CD4-positive, CD25-positive, alpha-beta regulatory T cell (primary cell): ENCODE data around the gene MTO1. TPM values are rescaled to one million over a fixed set of nuclear protein-coding genes. Genes with fewer than 3 reads are reported as not detected.
A peak's percentile ranks its signal among the peaks of the same experiment; 100 is the strongest.

Experiments used
- ATAC-seq, 2 donors: fragments of 150-1000 bp; cut with Tn5 transposase; one replicate each; pipeline ENCODE4 v1.10.0; 2021; ENCODE audit warnings: low read depth in 2 of 2, moderate number of reproducible peaks in 2 of 2, moderate library complexity in 1 of 2
- DNase-seq, 3 donors: peaks; one replicate each; pipeline versions ENCODE4 v3.0.0 to v3.0.0-alpha.2; 2012 to 2022; ENCODE audit warnings: mixed read lengths in 1 of 3
- H3K27ac ChIP-seq: one replicate; pipeline ENCODE4 v1.7.0; 2013; ENCODE audit warnings: mild to moderate bottlenecking, low read length; ENCODE audit not compliant: insufficient read depth, poor library complexity, severe bottlenecking
- H3K27me3 ChIP-seq: one replicate; pipeline ENCODE4 v1.7.0; 2013; ENCODE audit warnings: low read length; ENCODE audit not compliant: control insufficient read depth, insufficient read depth
- H3K36me3 ChIP-seq: one replicate; pipeline ENCODE4 v1.7.0; 2013; ENCODE audit warnings: mild to moderate bottlenecking, low read length, moderate library complexity; ENCODE audit not compliant: control insufficient read depth, insufficient read depth
- H3K4me1 ChIP-seq: 2 replicates; pipeline ENCODE4 v1.7.0; 2013; ENCODE audit warnings: mild to moderate bottlenecking, low read length; ENCODE audit not compliant: insufficient read depth, control insufficient read depth, poor library complexity, severe bottlenecking
- H3K4me3 ChIP-seq: one replicate; pipeline ENCODE4 v1.7.0; 2013; ENCODE audit warnings: low read depth, mild to moderate bottlenecking, low read length, moderate library complexity
- H3K9me3 ChIP-seq, 2 experiments: 1 replicate in 1 of 2; 2 replicates in 1 of 2; pipeline ENCODE4 v1.7.0; 2013; ENCODE audit warnings: low read length in 2 of 2, mild to moderate bottlenecking in 1 of 2, moderate library complexity in 1 of 2; ENCODE audit not compliant: control insufficient read depth in 2 of 2
- H3K27ac Mint-ChIP-seq, 3 donors: one replicate each; pipeline ENCODE4 v1.8.0; 2020 to 2022; ENCODE audit warnings: mild to moderate bottlenecking in 3 of 3, mixed read lengths in 3 of 3, moderate library complexity in 2 of 3
- H3K27me3 Mint-ChIP-seq: one replicate; pipeline ENCODE4 v1.8.0; 2022; ENCODE audit warnings: mild to moderate bottlenecking, mixed read lengths
- H3K36me3 Mint-ChIP-seq: one replicate; pipeline ENCODE4 v1.8.0; 2020; ENCODE audit warnings: mixed read lengths
- H3K4me1 Mint-ChIP-seq, 4 donors: one replicate each; pipeline ENCODE4 v1.8.0; 2020 to 2022; ENCODE audit warnings: mixed read lengths in 4 of 4, mild to moderate bottlenecking in 1 of 4
- H3K4me3 Mint-ChIP-seq, 4 donors: one replicate each; pipeline ENCODE4 v1.8.0; 2020 to 2022; ENCODE audit warnings: mild to moderate bottlenecking in 4 of 4, mixed read lengths in 4 of 4, moderate library complexity in 3 of 4
- H3K9me3 Mint-ChIP-seq, 7 donors: one replicate each; pipeline ENCODE4 v1.8.0; 2020 to 2022; ENCODE audit warnings: mixed read lengths in 7 of 7, mild to moderate bottlenecking in 3 of 7, moderate library complexity in 2 of 7
- polyA plus RNA-seq, 4 donors: library from polyadenylated mRNA; unstranded; fragments of 300-500 nt; fragmentation: Illumina TruSeq; gene quantifications; one replicate each; pipeline ENCODE4 v1.2.3, GENCODE V29; 2021
- total RNA-seq: library from RNA; stranded (reverse); gene quantifications from one replicate; pipeline ENCODE4 v1.2.3, GENCODE V29; 2022

The MTO1 gene
- total RNA-seq = 69.9 TPM
- polyA plus RNA-seq = 10 to 100 TPM; 34.9 to 46.1 (median 41.6) TPM

DNA sequence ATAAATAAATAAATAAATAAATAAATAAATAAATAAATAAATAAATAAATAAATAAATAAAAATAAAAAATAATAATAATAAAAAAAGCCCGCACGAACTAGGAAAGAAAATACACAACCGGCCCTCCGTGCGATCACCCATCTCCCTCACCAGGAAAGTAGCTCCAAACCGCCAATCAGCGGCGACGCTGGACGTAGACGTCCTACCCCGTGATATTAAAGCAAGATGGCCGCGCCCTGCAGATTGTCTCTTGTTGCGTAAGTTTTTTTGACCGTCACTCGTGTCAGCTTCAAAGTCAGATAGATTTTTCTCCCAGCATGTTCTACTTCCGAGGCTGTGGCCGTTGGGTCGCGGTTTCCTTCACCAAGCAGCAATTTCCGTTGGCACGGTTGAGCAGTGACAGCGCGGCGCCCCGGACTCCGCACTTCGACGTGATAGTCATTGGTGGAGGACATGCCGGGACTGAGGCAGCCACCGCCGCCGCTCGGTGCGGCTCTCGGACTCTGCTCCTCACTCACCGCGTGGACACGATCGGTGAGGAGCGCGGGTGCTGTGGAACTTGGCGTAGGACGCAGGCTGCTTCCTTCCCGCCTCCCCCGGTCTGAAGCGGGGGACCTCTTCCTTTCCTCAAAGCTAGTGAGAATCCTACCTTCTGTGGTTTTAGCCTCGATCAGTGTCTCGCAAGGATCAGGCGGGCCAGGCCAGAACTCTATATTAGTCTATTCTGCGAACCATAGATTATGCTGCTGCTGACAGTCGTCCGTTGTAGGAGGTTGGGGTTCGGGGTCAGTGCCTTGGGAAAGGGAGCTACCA, at the start of gene MTO1:
Gene MTO1 (plus strand): TSS at position 201 of the 814 bp plus-strand sequence. CDS start 118 bp downstream, at position 319.
- peak within 1 kb of the TSS; percentile 95 to 99 (median 97) for H3K4me3 Mint-ChIP-seq
- peaks cover 14% of the 10 kb centered on the region for H3K36me3 Mint-ChIP-seq
- no peaks in the 10 kb centered on the region for H3K27me3 ChIP-seq
- peak within 1 kb of the TSS; percentile 96 for H3K4me3 ChIP-seq
- H3K36me3 ChIP-seq = peaks cover 16% of the 10 kb centered on the region
- peaks cover 42% of the 10 kb centered on the region for H3K4me1 ChIP-seq
- DNase-seq (peak; percentile 82 to 94 (median 86)), ATAC-seq (peak; percentile 95)
- no peaks in the 10 kb centered on the region for H3K9me3 Mint-ChIP-seq
- H3K4me1 Mint-ChIP-seq = peaks cover 12 to 56% (median 34%) of the 10 kb centered on the region in 4 donors
- no peaks in the 10 kb centered on the region for H3K9me3 ChIP-seq
- H3K27me3 Mint-ChIP-seq = no peaks in the 10 kb centered on the region
- H3K27ac Mint-ChIP-seq = peak within 1 kb of the TSS; percentile 92 to 99 (median 96)
- peak within 1 kb of the TSS; percentile 92 for H3K27ac ChIP-seq

DNA sequence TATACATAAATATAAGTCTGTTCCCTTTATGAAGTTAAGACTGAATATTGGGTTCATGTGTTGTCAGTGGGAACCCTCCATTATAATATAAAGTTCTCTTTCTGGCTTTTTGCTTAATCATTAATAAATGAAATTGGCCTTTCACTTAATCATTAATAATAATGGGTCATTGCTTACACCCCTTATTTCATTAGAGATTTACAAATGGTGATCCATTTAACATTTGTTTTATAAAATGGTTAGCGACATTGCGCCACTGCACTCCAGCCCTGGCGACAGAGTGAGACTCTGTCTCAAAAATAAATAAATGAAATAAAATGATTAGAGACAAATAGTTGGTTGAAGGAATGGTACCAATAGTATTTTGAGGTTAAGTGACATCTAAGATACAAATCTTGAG, 48.4 kb upstream of the MTO1 start:
- H3K4me1 Mint-ChIP-seq = peaks cover 0 to under 1% (median 0%) of the 10 kb centered on the region in 4 donors
- DNase-seq (no peak), ATAC-seq (no peak)
- H3K9me3 Mint-ChIP-seq = no peaks in the 10 kb centered on the region
- Histone ChIP-seq H3K36me3 (peaks cover under 1% of the 10 kb centered on the region), H3K9me3 (no peaks in the 10 kb centered on the region), H3K27ac (no peak overlapping the region), H3K4me1 (no peaks in the 10 kb centered on the region), H3K4me3 (no peak overlapping the region), H3K27me3 (no peaks in the 10 kb centered on the region)
- H3K36me3 Mint-ChIP-seq = peaks cover 14% of the 10 kb centered on the region
- no peaks in the 10 kb centered on the region for H3K27me3 Mint-ChIP-seq
- no peak overlapping the region for H3K4me3 Mint-ChIP-seq
- H3K27ac Mint-ChIP-seq = no peak overlapping the region

- peaks cover 5% of the 10 kb centered on the region for H3K36me3 ChIP-seq
- no peaks in the 10 kb centered on the region for H3K27me3 Mint-ChIP-seq
- no peak for ATAC-seq
Measured at GRCh38 chr6:73418081-73418741, 43.3 kb upstream of the MTO1 start.

DNA sequence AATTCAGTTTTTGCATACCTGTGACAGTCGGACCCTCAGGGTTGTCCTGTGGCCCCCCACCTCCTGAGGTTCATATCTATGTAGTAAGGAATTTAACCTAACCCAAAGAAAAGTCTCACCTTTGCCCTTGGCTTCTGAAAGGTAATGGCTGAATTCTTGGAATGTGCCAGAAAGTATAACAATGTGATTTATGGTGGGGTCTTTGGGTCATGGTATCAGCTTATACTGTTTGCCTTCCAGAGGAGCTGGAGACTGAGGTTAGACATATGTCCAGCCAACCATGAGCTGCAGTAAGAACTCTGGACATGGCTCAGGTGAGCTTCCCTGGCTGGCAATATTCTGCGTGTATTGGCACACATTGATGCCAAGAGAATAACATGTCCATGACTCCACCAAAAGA, 40.0 kb upstream of the MTO1 start:
- H3K4me1 Mint-ChIP-seq = peaks cover 0 to 32% (median 20%) of the 10 kb centered on the region in 4 donors
- peaks cover 19% of the 10 kb centered on the region for H3K36me3 Mint-ChIP-seq
- Histone ChIP-seq H3K27me3 (no peaks in the 10 kb centered on the region), H3K4me1 (peaks cover 24% of the 10 kb centered on the region), H3K27ac (peak overlapping the region; percentile 86), H3K9me3 (no peaks in the 10 kb centered on the region), H3K4me3 (peak overlapping the region; percentile 71), H3K36me3 (peaks cover 14% of the 10 kb centered on the region)
- no peaks in the 10 kb centered on the region for H3K27me3 Mint-ChIP-seq
- H3K9me3 Mint-ChIP-seq = no peaks in the 10 kb centered on the region
- DNase-seq (no peak), ATAC-seq (no peak)
- H3K27ac Mint-ChIP-seq = peak overlapping the region; percentile 90 to 98 (median 92)
- peak overlapping the region in 2 of 4 donors; percentile 46 to 70 for H3K4me3 Mint-ChIP-seq

More at GRCh38 chr6:73418081-73418741, 43.3 kb upstream of the MTO1 start:
- H3K4me3 Mint-ChIP-seq = peak overlapping the region in 2 of 4 donors; percentile 39 to 70
- H3K36me3 Mint-ChIP-seq = peaks cover 21% of the 10 kb centered on the region
- Histone ChIP-seq H3K4me3 (no peak overlapping the region), H3K27ac (no peak overlapping the region), H3K27me3 (no peaks in the 10 kb centered on the region), H3K4me1 (peaks cover 21% of the 10 kb centered on the region), H3K9me3 (no peaks in the 10 kb centered on the region)
- peak overlapping the region in 1 of 3 donors; percentile 39 for H3K27ac Mint-ChIP-seq
- DNase-seq = no peak
- H3K4me1 Mint-ChIP-seq = peaks cover 0 to 21% (median 16%) of the 10 kb centered on the region in 4 donors
- H3K9me3 Mint-ChIP-seq = no peaks in the 10 kb centered on the region

DNA sequence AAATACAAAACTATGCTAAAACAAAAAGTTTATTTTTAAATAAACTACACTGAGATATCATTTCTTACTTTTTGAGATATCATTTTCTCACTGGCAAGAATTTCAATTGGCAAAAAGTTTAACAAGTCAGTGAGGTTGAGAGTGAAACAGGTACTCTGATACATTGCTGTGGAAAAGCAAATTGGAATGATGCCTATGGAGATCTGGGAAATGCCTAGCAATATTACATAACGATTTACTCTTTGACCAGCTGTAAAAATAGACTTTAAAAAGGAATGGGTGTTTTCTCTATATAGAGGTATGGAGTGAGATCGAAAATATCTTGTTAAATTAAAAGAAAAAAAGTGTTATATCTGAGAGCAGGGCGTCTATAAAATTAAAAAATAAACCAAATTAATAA, 26.3 kb upstream of the MTO1 start:
- no peaks in the 10 kb centered on the region for H3K9me3 Mint-ChIP-seq
- ATAC-seq (no peak), DNase-seq (no peak)
- Histone ChIP-seq H3K27me3 (no peaks in the 10 kb centered on the region), H3K36me3 (peaks cover 50% of the 10 kb centered on the region), H3K27ac (no peak overlapping the region), H3K4me1 (no peaks in the 10 kb centered on the region), H3K4me3 (no peak overlapping the region), H3K9me3 (no peaks in the 10 kb centered on the region)
- H3K36me3 Mint-ChIP-seq = peaks cover 30% of the 10 kb centered on the region
- H3K27me3 Mint-ChIP-seq = no peaks in the 10 kb centered on the region
- H3K27ac Mint-ChIP-seq = no peak overlapping the region
- H3K4me1 Mint-ChIP-seq = peaks cover 6 to 21% (median 15%) of the 10 kb centered on the region in 4 donors
- H3K4me3 Mint-ChIP-seq = no peak overlapping the region

- ATAC-seq (no peak), DNase-seq (no peak)
- peaks cover 45% of the 10 kb centered on the region for H3K36me3 Mint-ChIP-seq
- H3K36me3 ChIP-seq = peaks cover 43% of the 10 kb centered on the region
- H3K27me3 Mint-ChIP-seq = no peaks in the 10 kb centered on the region
- H3K4me1 Mint-ChIP-seq = peaks cover 25 to 54% (median 42%) of the 10 kb centered on the region in 4 donors
- H3K9me3 ChIP-seq = no peaks in the 10 kb centered on the region
- H3K9me3 Mint-ChIP-seq = peaks cover 0 to 1% (median 0%) of the 10 kb centered on the region in 7 donors
- H3K4me3 ChIP-seq = no peak overlapping the region
- no peaks in the 10 kb centered on the region for H3K27me3 ChIP-seq
- peak overlapping the region in 2 of 3 donors; percentile 64 to 76 for H3K27ac Mint-ChIP-seq
- H3K27ac ChIP-seq = no peak overlapping the region
- peak overlapping the region in 1 of 4 donors; percentile 34 for H3K4me3 Mint-ChIP-seq
- peaks cover 18% of the 10 kb centered on the region for H3K4me1 ChIP-seq
Measured at GRCh38 chr6:73443555-73443954, 18.0 kb upstream of the MTO1 start.

GRCh38 chr6:73451223-73452106, 10.1 kb upstream of the MTO1 start:
- Mint-ChIP-seq H3K4me1 (peaks cover 13 to 51% (median 29%) of the 10 kb centered on the region in 4 donors), H3K4me3 (peak overlapping the region; percentile 92 to 100 (median 94)), H3K9me3 (peaks cover 0 to 5% (median 0%) of the 10 kb centered on the region in 7 donors), H3K36me3 (peaks cover 4% of the 10 kb centered on the region), H3K27me3 (no peaks in the 10 kb centered on the region), H3K27ac (peak overlapping the region; percentile 90 to 92 (median 91))
- Histone ChIP-seq H3K4me3 (peak overlapping the region; percentile 99), H3K4me1 (peaks cover 39% of the 10 kb centered on the region), H3K27ac (peak overlapping the region; percentile 87), H3K36me3 (no peaks in the 10 kb centered on the region), H3K27me3 (no peaks in the 10 kb centered on the region), H3K9me3 (no peaks in the 10 kb centered on the region)
- DNase-seq (peak; percentile 31 to 75 (median 48)), ATAC-seq (peak; percentile 62 to 63)
